Mononuclear cell (primary cell): Measurements from ENCODE around the gene CST3. TPM values are rescaled to one million over a fixed set of nuclear protein-coding genes. Genes with fewer than 3 reads are reported as not detected.
"Not testable (repeated sequence)": the region's sequence is repeated elsewhere in the genome, so short reads cannot be mapped to it uniquely, and the experiment has no call there.

Experiments
- H3K27me3 ChIP-seq: 2 replicates; pipeline ENCODE4 v1.6.0; 2011; ENCODE audit warnings: low read length, control low read depth; ENCODE audit not compliant: insufficient read depth
- H3K4me1 ChIP-seq: 2 replicates; pipeline ENCODE4 v1.5.1; 2011; ENCODE audit warnings: mild to moderate bottlenecking, low read length, control low read depth; ENCODE audit not compliant: insufficient read depth
- H3K4me3 ChIP-seq: 2 replicates; pipeline ENCODE4 v1.5.1; 2011; ENCODE audit warnings: mild to moderate bottlenecking, low read length, moderate library complexity
- H3K9me3 ChIP-seq: 2 replicates; pipeline ENCODE4 v1.5.1; 2011; ENCODE audit warnings: low read depth, mild to moderate bottlenecking, control low read depth, low read length
- total RNA-seq: library from RNA; depleted of rRNA; stranded (reverse); fragments of >200 nt; gene quantifications from one replicate; pipeline ENCODE4 v1.2.3, GENCODE V29; 2012

CST3 gene
- total RNA-seq, 1 donor = 486 TPM

GRCh38 chr20:23640671-23641667 is 3.2 kb upstream of the CST3 start:
- Histone ChIP-seq H3K4me3 (no peak overlapping the region), H3K4me1 (peaks cover 67% of the 10 kb centered on the region), H3K9me3 (no peaks in the 10 kb centered on the region), H3K27me3 (no peaks in the 10 kb centered on the region)

DNA sequence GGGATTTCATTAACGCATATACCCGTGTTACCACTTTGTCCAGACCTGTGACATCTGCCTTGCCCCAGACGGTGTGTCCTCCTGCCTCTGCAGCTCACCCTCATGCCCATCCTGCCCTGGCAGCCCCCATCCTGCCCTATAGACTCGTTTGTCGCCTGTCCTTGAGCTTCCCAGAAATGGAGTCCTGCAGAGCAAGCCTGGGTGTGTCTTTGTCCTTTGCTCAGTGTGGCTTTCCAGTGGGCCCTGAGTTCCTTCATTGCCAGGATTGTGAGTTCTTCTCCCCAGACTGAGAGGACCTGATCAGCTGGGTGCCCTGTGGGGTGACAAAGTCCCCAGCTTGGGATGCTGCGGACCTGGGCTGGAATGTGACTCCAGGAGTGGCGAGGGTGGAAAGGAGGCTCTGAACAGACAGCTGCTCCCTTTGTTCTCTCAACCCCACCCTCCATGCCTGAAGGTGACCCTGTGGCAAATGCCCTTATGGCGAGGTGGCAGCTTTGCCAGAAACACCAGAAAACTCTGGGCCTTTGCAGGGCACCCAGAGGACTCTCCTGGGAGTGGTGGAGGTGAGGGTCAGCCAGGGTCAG is 2.4 kb upstream of the CST3 start:
- Histone ChIP-seq H3K27me3 (no peaks in the 10 kb centered on the region), H3K9me3 (no peaks in the 10 kb centered on the region), H3K4me3 (no peak overlapping the region), H3K4me1 (peaks cover 73% of the 10 kb centered on the region)

DNA sequence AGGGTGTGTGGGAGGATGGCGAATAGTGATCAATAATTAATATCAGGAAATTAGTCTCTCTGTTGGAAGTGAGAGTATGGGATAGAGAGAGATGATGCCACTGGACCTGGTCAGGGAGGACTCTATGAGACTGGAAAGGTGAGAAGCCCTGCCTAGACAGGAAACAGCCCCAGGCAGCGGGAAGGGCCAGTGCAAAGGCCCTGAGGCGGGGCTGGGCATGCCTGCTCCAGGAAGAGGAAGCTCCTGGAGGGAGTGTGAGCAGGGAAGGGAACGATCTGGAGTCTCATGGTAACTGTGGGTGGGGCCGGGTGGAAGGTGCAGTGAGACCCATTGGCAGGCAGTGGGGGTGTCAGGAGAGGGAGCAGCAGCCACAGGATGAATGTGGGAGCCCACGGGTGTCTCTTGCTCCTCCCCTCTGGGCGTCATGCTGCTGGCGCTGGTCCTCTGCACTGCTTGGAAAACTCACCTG is 1.8 kb upstream of the CST3 start:
- H3K9me3 ChIP-seq = no peaks in the 10 kb centered on the region
- H3K4me3 ChIP-seq = no peak overlapping the region
- no peaks in the 10 kb centered on the region for H3K27me3 ChIP-seq
- peaks cover 79% of the 10 kb centered on the region for H3K4me1 ChIP-seq

GRCh38 chr20:23638309-23638708 is 554 bp upstream of the CST3 start:
- Histone ChIP-seq H3K9me3 (no peaks in the 10 kb centered on the region), H3K4me1 (peaks cover 73% of the 10 kb centered on the region), H3K4me3 (no peak overlapping the region), H3K27me3 (no peaks in the 10 kb centered on the region)

- H3K4me3 ChIP-seq = peak overlapping the region; percentile 56
These were observed 860 bp downstream of the CST3 start for GRCh38 chr20:23636908-23637281.

DNA sequence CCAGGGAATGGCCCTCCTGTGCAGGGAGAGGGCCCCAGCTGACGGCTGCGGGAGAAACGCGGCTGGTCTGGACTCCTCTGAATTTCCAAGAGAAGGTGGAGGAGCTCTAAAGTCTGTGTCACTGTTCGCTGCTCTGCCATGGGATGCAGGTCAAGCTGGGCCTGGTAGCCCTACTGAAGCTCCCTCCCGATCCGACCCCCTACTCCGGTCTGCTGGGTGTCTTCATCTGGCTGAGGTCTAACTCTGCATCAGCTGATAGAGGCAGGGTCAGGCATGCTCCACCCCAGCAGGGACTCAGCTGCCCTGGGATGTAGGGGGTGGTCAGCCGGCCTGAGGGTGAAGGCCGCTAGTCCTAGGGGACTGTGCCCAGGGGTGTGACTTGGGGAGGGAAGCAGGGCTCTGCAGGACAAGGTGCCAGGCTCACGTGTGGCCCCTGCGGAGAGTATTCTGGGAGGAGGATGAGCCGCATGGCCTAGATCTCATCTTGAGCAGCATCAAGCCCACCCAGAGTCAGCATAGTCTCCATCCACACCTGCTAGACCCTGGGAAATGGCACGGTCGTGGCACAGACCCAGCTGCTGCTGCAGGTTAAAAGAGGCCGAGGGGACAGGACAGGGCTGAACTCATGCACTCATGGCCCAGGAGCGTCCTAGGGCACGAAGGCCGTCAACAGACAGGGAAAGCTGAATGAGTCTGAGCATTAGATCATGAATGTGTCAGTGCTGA is 1.4 kb downstream of the CST3 start:
- H3K4me3 ChIP-seq = peak overlapping the region; percentile 56

More at GRCh38 chr20:23636908-23637281, 860 bp downstream of the CST3 start:
- no peaks in the 10 kb centered on the region for H3K9me3 ChIP-seq
- H3K4me1 ChIP-seq = peaks cover 71% of the 10 kb centered on the region
- H3K27me3 ChIP-seq = no peaks in the 10 kb centered on the region

DNA sequence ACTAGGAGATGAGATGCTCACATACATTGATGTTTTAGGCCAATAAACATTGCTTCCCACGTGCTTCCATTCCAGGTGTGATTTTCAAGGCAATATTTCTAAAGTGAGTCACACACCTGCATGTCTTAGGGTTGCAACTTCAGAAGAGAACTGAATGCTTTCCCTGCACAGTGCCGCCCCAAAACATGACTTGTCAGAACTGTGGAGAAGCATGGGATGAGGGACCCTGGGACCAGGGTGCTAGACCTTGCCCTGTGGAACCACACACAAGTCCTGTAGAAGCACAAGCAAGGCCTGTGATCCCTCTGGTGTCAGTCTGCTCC is 2.0 kb downstream of the CST3 start:
- Histone ChIP-seq H3K4me3 (peak overlapping the region; percentile 56), H3K4me1 (peaks cover 65% of the 10 kb centered on the region)
- not testable (repeated sequence) for H3K9me3 ChIP-seq, H3K27me3 ChIP-seq

More for the DNA sequence above, 1.4 kb downstream of the CST3 start:
- H3K27me3 ChIP-seq = no peaks in the 10 kb centered on the region
- H3K4me1 ChIP-seq = peaks cover 71% of the 10 kb centered on the region
- H3K9me3 ChIP-seq = no peaks in the 10 kb centered on the region

- peaks cover 63% of the 10 kb centered on the region for H3K4me1 ChIP-seq
- no peak overlapping the region for H3K4me3 ChIP-seq
- no peaks in the 10 kb centered on the region for H3K9me3 ChIP-seq
- H3K27me3 ChIP-seq = no peaks in the 10 kb centered on the region
These were observed 2.6 kb downstream of the CST3 start for GRCh38 chr20:23634985-23635767.

GRCh38 chr20:23634044-23634801 is 3.5 kb downstream of the CST3 start:
- H3K27me3 ChIP-seq = no peaks in the 10 kb centered on the region

DNA sequence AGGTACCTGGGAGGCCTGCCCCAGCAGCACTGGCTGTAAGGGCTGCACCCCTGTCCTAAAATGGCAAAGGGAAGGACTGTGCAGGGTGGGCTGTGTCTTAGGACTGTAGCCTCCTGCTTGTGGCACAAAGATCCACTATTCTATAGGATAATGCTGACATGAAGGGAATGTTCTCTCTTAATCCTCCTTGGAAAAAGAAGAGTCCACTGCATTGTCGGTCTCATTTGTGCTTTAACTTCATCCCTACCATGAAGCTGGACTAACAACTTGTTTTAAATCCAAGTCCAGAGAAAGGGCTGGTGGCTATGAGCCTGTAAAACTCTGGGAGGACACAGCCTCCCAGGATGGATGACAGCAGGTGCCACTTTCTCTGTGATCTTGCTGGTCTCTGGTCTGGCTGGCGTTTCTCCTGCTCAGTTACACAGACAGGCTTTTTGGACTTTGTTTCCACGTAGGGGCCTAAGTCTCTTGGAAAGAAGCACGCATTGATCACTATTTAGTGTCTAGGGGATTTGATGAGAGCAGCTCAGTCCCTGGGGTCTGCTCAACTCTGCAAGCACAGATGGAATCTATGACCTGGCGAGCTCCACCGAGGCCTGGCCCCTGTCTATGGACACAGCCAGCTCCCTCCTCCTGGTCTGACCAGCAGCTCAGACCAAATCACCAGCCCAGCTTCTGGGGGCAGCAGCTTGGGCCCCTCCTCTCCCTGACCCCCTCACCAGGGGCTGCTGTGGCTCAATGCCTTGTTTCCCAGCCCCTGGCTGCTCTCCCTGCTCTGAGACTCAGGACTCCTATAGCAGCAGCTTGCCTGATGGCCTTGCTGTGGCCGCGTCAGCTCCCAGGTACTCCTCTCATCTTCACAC is 4.8 kb downstream of the CST3 start:
- H3K9me3 ChIP-seq = no peaks in the 10 kb centered on the region
- no peaks in the 10 kb centered on the region for H3K27me3 ChIP-seq
- H3K4me3 ChIP-seq = no peak overlapping the region
- peaks cover 66% of the 10 kb centered on the region for H3K4me1 ChIP-seq

More at GRCh38 chr20:23634044-23634801, 3.5 kb downstream of the CST3 start:
- no peaks in the 10 kb centered on the region for H3K9me3 ChIP-seq
- peaks cover 63% of the 10 kb centered on the region for H3K4me1 ChIP-seq
- no peak overlapping the region for H3K4me3 ChIP-seq

DNA sequence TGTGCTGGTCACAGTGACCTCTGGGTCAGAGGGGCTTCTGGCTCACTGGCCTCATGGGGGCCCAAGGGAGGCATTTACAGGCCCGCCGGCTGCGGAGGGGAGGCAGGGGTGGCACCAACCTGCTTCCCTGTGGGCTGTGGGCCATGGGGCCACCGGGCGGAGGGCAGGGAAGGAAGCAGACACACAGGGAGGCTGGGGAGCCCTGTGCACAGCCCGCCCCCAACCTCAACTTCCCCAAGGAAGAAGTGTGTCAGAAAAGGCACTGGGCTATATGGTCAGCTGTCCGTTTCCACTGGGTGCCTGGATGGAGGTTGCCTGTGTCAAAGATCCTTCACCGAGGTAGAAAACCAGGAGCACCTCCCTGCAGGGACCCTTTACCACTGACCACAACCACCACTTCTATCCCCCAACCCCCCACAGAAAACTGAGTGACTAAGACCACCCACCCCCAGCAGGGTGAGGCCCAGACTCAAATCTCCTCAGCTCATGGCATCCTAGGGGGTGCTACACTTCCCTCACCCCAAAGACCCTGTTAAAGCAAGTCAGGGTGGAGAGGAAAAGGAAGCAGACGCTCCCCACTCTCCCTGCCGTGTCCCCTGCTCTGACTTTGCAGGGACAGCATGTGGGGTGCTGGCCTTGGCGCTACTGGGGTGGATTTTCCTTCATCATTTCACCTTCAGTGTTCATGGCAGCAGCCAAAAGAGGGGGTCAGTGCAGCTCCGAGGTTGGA is 5.6 kb downstream of the CST3 start:
- H3K4me3 ChIP-seq = no peak overlapping the region
- H3K27me3 ChIP-seq = no peaks in the 10 kb centered on the region
- H3K9me3 ChIP-seq = no peaks in the 10 kb centered on the region
- peaks cover 66% of the 10 kb centered on the region for H3K4me1 ChIP-seq

- H3K27me3 ChIP-seq = no peaks in the 10 kb centered on the region
- no peak overlapping the region for H3K4me3 ChIP-seq
- peaks cover 63% of the 10 kb centered on the region for H3K4me1 ChIP-seq
- H3K9me3 ChIP-seq = no peaks in the 10 kb centered on the region
These were observed 6.4 kb downstream of the CST3 start for GRCh38 chr20:23631226-23631822.
